ENCODE results near the gene ETS1. TPM values are rescaled to one million over a fixed set of nuclear protein-coding genes. Genes with fewer than 3 reads are reported as not detected.

The ETS1 gene
- total and polyA plus RNA-seq, 2 experiments from 2014 or later = 25.6 to 52.6 TPM

DNA sequence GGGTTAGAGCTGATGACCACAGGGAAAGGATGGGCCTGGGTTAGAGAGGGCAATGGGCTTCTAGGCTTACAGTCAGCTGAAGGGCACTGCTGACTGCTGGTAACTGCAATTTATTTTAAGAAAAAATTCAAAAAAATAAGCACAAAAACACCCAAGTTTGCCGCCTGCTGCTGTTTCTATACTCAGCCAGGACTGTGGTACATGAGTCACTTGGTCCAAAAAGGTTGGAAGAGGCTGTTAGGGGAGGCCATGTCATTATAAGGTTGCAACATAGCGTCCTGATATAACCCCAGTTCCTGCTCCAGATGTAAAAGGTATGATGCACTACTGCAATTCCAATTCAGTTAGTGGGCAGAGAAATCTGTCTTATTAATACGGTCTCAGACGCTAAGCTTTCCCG lies 98.9 kb downstream of the ETS1 start:
- no peak overlapping the region for H3K4me3 Mint-ChIP-seq

More for the DNA sequence above, 98.9 kb downstream of the ETS1 start:
- no peaks in the 10 kb centered on the region; the same call in 2 of the 3 replicates for H3K9me3 Mint-ChIP-seq
- 0 out of 2 replicates have a peak, but pooled peaks cover 3% of the 10 kb centered on the region for H3F3A ChIP-seq (replicated peaks; ENCODE audit: low read depth)
- peaks cover 4% of the 10 kb centered on the region; the same call in 2 of the 3 replicates for H3K4me1 Mint-ChIP-seq
- H3K4me2 ChIP-seq = no peak overlapping the region
- peaks cover 28% of the 10 kb centered on the region for H3K36me3 ChIP-seq (ENCODE audit: insufficient read depth)
- ATAC-seq (no peak), DNase-seq (ENCODE audit: low spot score) (no peak)
- H3K79me2 ChIP-seq (replicated peaks; ENCODE audit: insufficient read depth) = peaks cover 14% of the 10 kb centered on the region
- H3K9me2 ChIP-seq (ENCODE audit: insufficient read depth) = 0 out of 2 replicates have a peak, but pooled peaks cover 4% of the 10 kb centered on the region
- 0 out of 2 replicates have a peak, but pooled peaks cover 4% of the 10 kb centered on the region for H3K4me1 ChIP-seq (ENCODE audit: insufficient read depth)
- peaks cover under 1% of the 10 kb centered on the region for H4K20me1 ChIP-seq (replicated peaks; ENCODE audit: insufficient read depth)
- no peak overlapping the region for H2AFZ ChIP-seq
- H3K36me3 Mint-ChIP-seq (ENCODE audit: low read depth) = peaks cover 14% of the 10 kb centered on the region
- H3K27ac ChIP-seq (ENCODE audit: low read depth) = no peak overlapping the region
- H3K27me3 ChIP-seq (ENCODE audit: insufficient read depth) = no peaks in the 10 kb centered on the region
- TF ChIP-seq, protein P1, sequence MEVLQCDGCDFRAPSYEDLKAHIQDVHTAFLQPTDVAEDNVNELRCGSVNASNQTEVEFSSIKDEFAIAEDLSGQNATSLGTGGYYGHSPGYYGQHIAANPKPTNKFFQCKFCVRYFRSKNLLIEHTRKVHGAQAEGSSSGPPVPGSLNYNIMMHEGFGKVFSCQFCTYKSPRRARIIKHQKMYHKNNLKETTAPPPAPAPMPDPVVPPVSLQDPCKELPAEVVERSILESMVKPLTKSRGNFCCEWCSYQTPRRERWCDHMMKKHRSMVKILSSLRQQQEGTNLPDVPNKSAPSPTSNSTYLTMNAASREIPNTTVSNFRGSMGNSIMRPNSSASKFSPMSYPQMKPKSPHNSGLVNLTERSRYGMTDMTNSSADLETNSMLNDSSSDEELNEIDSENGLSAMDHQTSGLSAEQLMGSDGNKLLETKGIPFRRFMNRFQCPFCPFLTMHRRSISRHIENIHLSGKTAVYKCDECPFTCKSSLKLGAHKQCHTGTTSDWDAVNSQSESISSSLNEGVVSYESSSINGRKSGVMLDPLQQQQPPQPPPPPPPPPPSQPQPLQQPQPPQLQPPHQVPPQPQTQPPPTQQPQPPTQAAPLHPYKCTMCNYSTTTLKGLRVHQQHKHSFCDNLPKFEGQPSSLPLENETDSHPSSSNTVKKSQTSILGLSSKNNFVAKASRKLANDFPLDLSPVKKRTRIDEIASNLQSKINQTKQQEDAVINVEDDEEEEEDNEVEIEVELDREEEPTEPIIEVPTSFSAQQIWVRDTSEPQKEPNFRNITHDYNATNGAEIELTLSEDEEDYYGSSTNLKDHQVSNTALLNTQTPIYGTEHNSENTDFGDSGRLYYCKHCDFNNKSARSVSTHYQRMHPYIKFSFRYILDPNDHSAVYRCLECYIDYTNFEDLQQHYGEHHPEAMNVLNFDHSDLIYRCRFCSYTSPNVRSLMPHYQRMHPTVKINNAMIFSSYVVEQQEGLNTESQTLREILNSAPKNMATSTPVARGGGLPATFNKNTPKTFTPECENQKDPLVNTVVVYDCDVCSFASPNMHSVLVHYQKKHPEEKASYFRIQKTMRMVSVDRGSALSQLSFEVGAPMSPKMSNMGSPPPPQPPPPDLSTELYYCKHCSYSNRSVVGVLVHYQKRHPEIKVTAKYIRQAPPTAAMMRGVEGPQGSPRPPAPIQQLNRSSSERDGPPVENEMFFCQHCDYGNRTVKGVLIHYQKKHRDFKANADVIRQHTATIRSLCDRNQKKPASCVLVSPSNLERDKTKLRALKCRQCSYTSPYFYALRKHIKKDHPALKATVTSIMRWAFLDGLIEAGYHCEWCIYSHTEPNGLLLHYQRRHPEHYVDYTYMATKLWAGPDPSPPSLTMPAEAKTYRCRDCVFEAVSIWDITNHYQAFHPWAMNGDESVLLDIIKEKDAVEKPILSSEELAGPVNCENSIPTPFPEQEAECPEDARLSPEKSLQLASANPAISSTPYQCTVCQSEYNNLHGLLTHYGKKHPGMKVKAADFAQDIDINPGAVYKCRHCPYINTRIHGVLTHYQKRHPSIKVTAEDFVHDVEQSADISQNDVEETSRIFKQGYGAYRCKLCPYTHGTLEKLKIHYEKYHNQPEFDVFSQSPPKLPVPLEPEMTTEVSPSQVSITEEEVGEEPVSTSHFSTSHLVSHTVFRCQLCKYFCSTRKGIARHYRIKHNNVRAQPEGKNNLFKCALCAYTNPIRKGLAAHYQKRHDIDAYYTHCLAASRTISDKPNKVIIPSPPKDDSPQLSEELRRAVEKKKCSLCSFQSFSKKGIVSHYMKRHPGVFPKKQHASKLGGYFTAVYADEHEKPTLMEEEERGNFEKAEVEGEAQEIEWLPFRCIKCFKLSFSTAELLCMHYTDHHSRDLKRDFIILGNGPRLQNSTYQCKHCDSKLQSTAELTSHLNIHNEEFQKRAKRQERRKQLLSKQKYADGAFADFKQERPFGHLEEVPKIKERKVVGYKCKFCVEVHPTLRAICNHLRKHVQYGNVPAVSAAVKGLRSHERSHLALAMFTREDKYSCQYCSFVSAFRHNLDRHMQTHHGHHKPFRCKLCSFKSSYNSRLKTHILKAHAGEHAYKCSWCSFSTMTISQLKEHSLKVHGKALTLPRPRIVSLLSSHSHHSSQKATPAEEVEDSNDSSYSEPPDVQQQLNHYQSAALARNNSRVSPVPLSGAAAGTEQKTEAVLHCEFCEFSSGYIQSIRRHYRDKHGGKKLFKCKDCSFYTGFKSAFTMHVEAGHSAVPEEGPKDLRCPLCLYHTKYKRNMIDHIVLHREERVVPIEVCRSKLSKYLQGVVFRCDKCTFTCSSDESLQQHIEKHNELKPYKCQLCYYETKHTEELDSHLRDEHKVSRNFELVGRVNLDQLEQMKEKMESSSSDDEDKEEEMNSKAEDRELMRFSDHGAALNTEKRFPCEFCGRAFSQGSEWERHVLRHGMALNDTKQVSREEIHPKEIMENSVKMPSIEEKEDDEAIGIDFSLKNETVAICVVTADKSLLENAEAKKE (CRISPR knock-in tag; IDR thresholded peaks at IDR 0.05) = no peak
- TF ChIP-seq CREB1 (CRISPR knock-in tag; IDR thresholded peaks at IDR 0.05; ENCODE audit: low read depth) (no peak), ZNF331 (CRISPR knock-in tag; IDR thresholded peaks at IDR 0.05; ENCODE audit: low read depth) (no peak), STAT1 (IDR thresholded peaks at IDR 0.05; ENCODE audit: unreplicated experiment) (no peak), EZH2phosphoT487 (IDR thresholded peaks at IDR 0.05; ENCODE audit: unreplicated experiment) (no peak), ZNF114 (CRISPR knock-in tag; IDR thresholded peaks at IDR 0.05) (no peak), JUNB (IDR thresholded peaks at IDR 0.05; ENCODE audit: unreplicated experiment) (no peak), NANOG (IDR thresholded peaks at IDR 0.05; ENCODE audit: borderline replicate concordance) (no peak), EZH2 (IDR thresholded peaks at IDR 0.05; ENCODE audit: low read depth, unreplicated experiment) (no peak), POLR2AphosphoS5 (IDR thresholded peaks at IDR 0.05; ENCODE audit: low read depth) (no peak)
- TF ChIP-seq, protein P2, sequence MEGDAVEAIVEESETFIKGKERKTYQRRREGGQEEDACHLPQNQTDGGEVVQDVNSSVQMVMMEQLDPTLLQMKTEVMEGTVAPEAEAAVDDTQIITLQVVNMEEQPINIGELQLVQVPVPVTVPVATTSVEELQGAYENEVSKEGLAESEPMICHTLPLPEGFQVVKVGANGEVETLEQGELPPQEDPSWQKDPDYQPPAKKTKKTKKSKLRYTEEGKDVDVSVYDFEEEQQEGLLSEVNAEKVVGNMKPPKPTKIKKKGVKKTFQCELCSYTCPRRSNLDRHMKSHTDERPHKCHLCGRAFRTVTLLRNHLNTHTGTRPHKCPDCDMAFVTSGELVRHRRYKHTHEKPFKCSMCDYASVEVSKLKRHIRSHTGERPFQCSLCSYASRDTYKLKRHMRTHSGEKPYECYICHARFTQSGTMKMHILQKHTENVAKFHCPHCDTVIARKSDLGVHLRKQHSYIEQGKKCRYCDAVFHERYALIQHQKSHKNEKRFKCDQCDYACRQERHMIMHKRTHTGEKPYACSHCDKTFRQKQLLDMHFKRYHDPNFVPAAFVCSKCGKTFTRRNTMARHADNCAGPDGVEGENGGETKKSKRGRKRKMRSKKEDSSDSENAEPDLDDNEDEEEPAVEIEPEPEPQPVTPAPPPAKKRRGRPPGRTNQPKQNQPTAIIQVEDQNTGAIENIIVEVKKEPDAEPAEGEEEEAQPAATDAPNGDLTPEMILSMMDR (conservative IDR thresholded peaks at IDR 0.05; ENCODE audit: low read depth in 2 of 2) = no peak
- TF ChIP-seq, protein P3, sequence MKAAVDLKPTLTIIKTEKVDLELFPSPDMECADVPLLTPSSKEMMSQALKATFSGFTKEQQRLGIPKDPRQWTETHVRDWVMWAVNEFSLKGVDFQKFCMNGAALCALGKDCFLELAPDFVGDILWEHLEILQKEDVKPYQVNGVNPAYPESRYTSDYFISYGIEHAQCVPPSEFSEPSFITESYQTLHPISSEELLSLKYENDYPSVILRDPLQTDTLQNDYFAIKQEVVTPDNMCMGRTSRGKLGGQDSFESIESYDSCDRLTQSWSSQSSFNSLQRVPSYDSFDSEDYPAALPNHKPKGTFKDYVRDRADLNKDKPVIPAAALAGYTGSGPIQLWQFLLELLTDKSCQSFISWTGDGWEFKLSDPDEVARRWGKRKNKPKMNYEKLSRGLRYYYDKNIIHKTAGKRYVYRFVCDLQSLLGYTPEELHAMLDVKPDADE (IDR thresholded peaks at IDR 0.05) = no peak
- TF ChIP-seq, protein P4, sequence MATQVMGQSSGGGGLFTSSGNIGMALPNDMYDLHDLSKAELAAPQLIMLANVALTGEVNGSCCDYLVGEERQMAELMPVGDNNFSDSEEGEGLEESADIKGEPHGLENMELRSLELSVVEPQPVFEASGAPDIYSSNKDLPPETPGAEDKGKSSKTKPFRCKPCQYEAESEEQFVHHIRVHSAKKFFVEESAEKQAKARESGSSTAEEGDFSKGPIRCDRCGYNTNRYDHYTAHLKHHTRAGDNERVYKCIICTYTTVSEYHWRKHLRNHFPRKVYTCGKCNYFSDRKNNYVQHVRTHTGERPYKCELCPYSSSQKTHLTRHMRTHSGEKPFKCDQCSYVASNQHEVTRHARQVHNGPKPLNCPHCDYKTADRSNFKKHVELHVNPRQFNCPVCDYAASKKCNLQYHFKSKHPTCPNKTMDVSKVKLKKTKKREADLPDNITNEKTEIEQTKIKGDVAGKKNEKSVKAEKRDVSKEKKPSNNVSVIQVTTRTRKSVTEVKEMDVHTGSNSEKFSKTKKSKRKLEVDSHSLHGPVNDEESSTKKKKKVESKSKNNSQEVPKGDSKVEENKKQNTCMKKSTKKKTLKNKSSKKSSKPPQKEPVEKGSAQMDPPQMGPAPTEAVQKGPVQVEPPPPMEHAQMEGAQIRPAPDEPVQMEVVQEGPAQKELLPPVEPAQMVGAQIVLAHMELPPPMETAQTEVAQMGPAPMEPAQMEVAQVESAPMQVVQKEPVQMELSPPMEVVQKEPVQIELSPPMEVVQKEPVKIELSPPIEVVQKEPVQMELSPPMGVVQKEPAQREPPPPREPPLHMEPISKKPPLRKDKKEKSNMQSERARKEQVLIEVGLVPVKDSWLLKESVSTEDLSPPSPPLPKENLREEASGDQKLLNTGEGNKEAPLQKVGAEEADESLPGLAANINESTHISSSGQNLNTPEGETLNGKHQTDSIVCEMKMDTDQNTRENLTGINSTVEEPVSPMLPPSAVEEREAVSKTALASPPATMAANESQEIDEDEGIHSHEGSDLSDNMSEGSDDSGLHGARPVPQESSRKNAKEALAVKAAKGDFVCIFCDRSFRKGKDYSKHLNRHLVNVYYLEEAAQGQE (IDR thresholded peaks at IDR 0.05; ENCODE audit: unreplicated experiment) = no peak
- H3K4me3 ChIP-seq = no peak overlapping the region
- H3K27me3 Mint-ChIP-seq (ENCODE audit: insufficient read depth, low read depth, poor library complexity) = peaks cover 2% of the 10 kb centered on the region
- no peak overlapping the region for H3K27ac Mint-ChIP-seq
